HG02763 (cell line): Measurements from ENCODE around the gene AMIGO1.

Source experiments
- ATAC-seq: cut with Tn5 transposase; IDR thresholded peaks from one replicate; pipeline ENCODE4 v1.9.1; 2021; ENCODE audit warnings: mild to moderate bottlenecking, moderate library complexity; ENCODE audit not compliant: unreplicated experiment

The AMIGO1 gene

GRCh38 chr1:109509176-109510134, at the start of gene AMIGO1:
Gene AMIGO1, minus strand, starts transcription at chr1:109509727. Its CDS starts 815 bp downstream, at chr1:109508912.
- ATAC-seq: no peak

GRCh38 chr1:109557520-109557919, 48.0 kb upstream of the AMIGO1 start:
- no peak for ATAC-seq

- ATAC-seq: no peak
Measured at GRCh38 chr1:109556563-109556962, 47.0 kb upstream of the AMIGO1 start.

GRCh38 chr1:109548321-109549267, 39.1 kb upstream of the AMIGO1 start, which contains the start of gene GNAI3:
Gene GNAI3, plus strand, starts transcription at chr1:109548615. Its CDS starts 106 bp downstream, at chr1:109548721.
- peak; percentile 88 for ATAC-seq

GRCh38 chr1:109547463-109548320, 38.2 kb upstream of the AMIGO1 start:
- ATAC-seq: peak; percentile 6

- no peak for ATAC-seq
Measured at GRCh38 chr1:109546311-109547109, 37.0 kb upstream of the AMIGO1 start.

- ATAC-seq: no peak
Measured at GRCh38 chr1:109543988-109544735, 34.6 kb upstream of the AMIGO1 start.

GRCh38 chr1:109543283-109543987, 33.9 kb upstream of the AMIGO1 start:
- ATAC-seq: no peak

- no peak for ATAC-seq
Measured at GRCh38 chr1:109542657-109543056, 33.1 kb upstream of the AMIGO1 start.

- no peak for ATAC-seq
Measured at GRCh38 chr1:109541102-109541501, 31.6 kb upstream of the AMIGO1 start.

GRCh38 chr1:109539676-109540075, 30.1 kb upstream of the AMIGO1 start, which contains the start of gene GPR61:
Gene GPR61, plus strand, starts transcription at chr1:109539872. Its CDS starts 3,151 bp downstream, at chr1:109543023.
- ATAC-seq: no peak

- no peak for ATAC-seq
Measured at GRCh38 chr1:109538827-109539555, 29.5 kb upstream of the AMIGO1 start.

GRCh38 chr1:109537450-109538178, 28.1 kb upstream of the AMIGO1 start:
- no peak for ATAC-seq

GRCh38 chr1:109535971-109536491, 26.5 kb upstream of the AMIGO1 start:
- no peak for ATAC-seq

- ATAC-seq: no peak
Measured at GRCh38 chr1:109535481-109535880, 26.0 kb upstream of the AMIGO1 start.

- ATAC-seq: no peak
Measured at GRCh38 chr1:109534307-109534858, 24.9 kb upstream of the AMIGO1 start.
